Heart left ventricle (tissue), 16 donors: ENCODE measurements around the gene FBL. TPM values are rescaled to one million over a fixed set of nuclear protein-coding genes. Genes with fewer than 3 reads are reported as not detected.
"Not testable (repeated sequence)": the region's sequence is repeated elsewhere in the genome, so short reads cannot be mapped to it uniquely, and the experiment has no call there.

Source experiments
- ATAC-seq, 4 donors: fragments of 200-7000 bp; cut with Tn5 transposase; one replicate each; pipeline ENCODE4 v1.9.1; 2020 to 2022; ENCODE audit warnings: moderate library complexity in 4 of 4, mild to moderate bottlenecking in 3 of 4, moderate number of reproducible peaks in 1 of 4
- DNase-seq, 5 donors: peaks; one replicate each; pipeline ENCODE4 v3.0.0-alpha.2; 2020
- H3K27ac ChIP-seq, 12 donors: fragments of 200-600 bp; sonication (generic) in 4 of 12; one replicate each; pipeline versions ENCODE4 v1.5.0 to v1.8.0; 2016 to 2022; ENCODE audit warnings: mild to moderate bottlenecking in 2 of 12
- H3K27me3 ChIP-seq, 9 donors: fragments of 200-600 bp; sonication (generic) in 2 of 9; one replicate each; pipeline versions ENCODE4 v1.5.1 to v1.8.0; 2016 to 2022; ENCODE audit warnings: mild to moderate bottlenecking in 3 of 9
- H3K36me3 ChIP-seq, 9 donors: fragments of 200-600 bp; sonication (generic) in 2 of 9; one replicate each; pipeline versions ENCODE4 v1.5.0 to v1.8.0; 2018 to 2022; ENCODE audit warnings: mild to moderate bottlenecking in 2 of 9
- H3K4me1 ChIP-seq, 12 donors: fragments of 200-600 bp; sonication (generic) in 4 of 12; one replicate each; pipeline versions ENCODE4 v1.5.0 to v1.8.0; 2016 to 2022; ENCODE audit warnings: mild to moderate bottlenecking in 3 of 12
- H3K4me3 ChIP-seq, 12 donors: fragments of 200-600 bp; sonication (generic) in 4 of 12; one replicate each; pipeline versions ENCODE4 v1.5.0 to v1.8.0; 2017 to 2022; ENCODE audit warnings: mild to moderate bottlenecking in 9 of 12, moderate library complexity in 4 of 12
- H3K9me3 ChIP-seq, 12 donors: fragments of 200-600 bp; sonication (generic) in 4 of 12; one replicate each; pipeline versions ENCODE4 v1.5.0 to v1.8.0; 2016 to 2022; ENCODE audit warnings: mild to moderate bottlenecking in 1 of 12
- CTCF ChIP-seq, 12 donors: fragments of 200-600 bp; sonication (generic) in 4 of 12; IDR thresholded peaks; one replicate each; pipeline versions ENCODE4 v1.5.0 to v1.8.0; 2018 to 2022; ENCODE audit warnings: antibody characterized with exemption in 12 of 12, mild to moderate bottlenecking in 5 of 12
- POLR2A ChIP-seq, 2 donors: fragments of 450-650 bp; IDR thresholded peaks; one replicate each; pipeline ENCODE4 v1.6.1; 2017; ENCODE audit warnings: antibody characterized with exemption in 2 of 2, mild to moderate bottlenecking in 2 of 2, moderate library complexity in 2 of 2
- WGBS, 4 donors: extraction: QIAGEN DNeasy Blood & Tissue Kit in 2 of 4; methylation state at CpG; one replicate each; pipeline versions ENCODE4 v1.1.5 to v1.1.7; 2013 to 2018; 5-methylcytosine and 5-hydroxymethylcytosine counted together
- intact Hi-C, 10 donors: fragments of 100-400 bp; cut with DNase I; formaldehyde crosslinking; loops; one replicate each; pipeline versions ENCODE4 v1.11.1 to v1.14.2; 2022
- long read RNA-seq, 3 donors: library from polyadenylated mRNA; unstranded; transcript quantifications; one replicate each; pipeline ENCODE4 v2.0.0, GENCODE V29; 2020 to 2021
- polyA plus RNA-seq, 2 donors: library from polyadenylated mRNA; stranded (reverse); fragments of 200-250 nt; gene quantifications; one replicate each; pipeline ENCODE4 v1.2.3, GENCODE V29; 2013
- total RNA-seq, 9 donors: library from RNA; depleted of rRNA in 2 of 9; stranded (reverse); fragments of >200 nt in 2 of 9; fragmentation: NEBNext Ultra II Directional in 3 of 9; extraction: Animal tissue kit (Norgen Biotek cat#: 25700) in 3 of 9; gene quantifications; one replicate each; pipeline versions ENCODE4 v1.1.0 to v1.2.4, GENCODE V29; 2016 to 2023
- donor health status: ischemic (EF 13 %, LVEDD 7.1; RV severe dilation, severe dysfunction).
- donor health status: healthy with polysubstance abuse.
- donor health status: DM: no; HTN: yes; CAD: no.
- donor health status: DM: no; HTN: no; CAD: no.
- donor health status: ischemic (EF 25% LVEDD 6.9; RV normal size, moderate dysfunction).
- donor health status: ischemic (EF 25% LVEDD 5.7; RV mildly dilated, moderate dysfunction).
- donor health status: healthy.
- donor health status: DM: yes; HTN: yes; CAD: no.
- donor health status: ischemic (EF 35%, LVEDD 5.7; RV mildly dilated, moderate dysfunction).
- donor health status: nonischemic (EF 11% LVEDD 7.7; RV severe dilation, severe dysfunction).
- donor health status: DM: yes; HTN: yes; CAD: no.
- donor health status: PGD.
- donor health status: ischemic (EF 29% LVEDD 5.4; RV normal size, mild dysfunction).
- donor health status: nonischemic (EF 23%, LVEDD 6.1; RV moderate dilation, normal function).

The FBL gene
- total RNA-seq = 10 to 100 TPM; 44.3 to 94.3 (median 70.5) TPM
- 100 to 1,000 TPM in 1 of 2 donors, 10 to 100 TPM in 1; 72.5 to 169 TPM for polyA plus RNA-seq
- long read RNA-seq, donor 1, transcript FBL-201 (9 exons, 1,160 nt) = major isoform, 20 of 44 reads
- long read RNA-seq, donor 1, partial matches to known transcripts = 20 of 44 reads
- long read RNA-seq, donor 1, other reads (novel, unspliced or antisense) = 4 of 44 reads
- long read RNA-seq, donor 2, transcript FBL-201 (9 exons, 1,160 nt) = major isoform, 57 of 72 reads
- long read RNA-seq, donor 2, partial matches to known transcripts = 4 of 72 reads
- long read RNA-seq, donor 2, other reads (novel, unspliced or antisense) = 11 of 72 reads
- long read RNA-seq, donor 3, transcript FBL-201 (9 exons, 1,160 nt) = major isoform, 17 of 31 reads
- long read RNA-seq, donor 3, partial matches to known transcripts = 10 of 31 reads
- long read RNA-seq, donor 3, other reads (novel, unspliced or antisense) = 4 of 31 reads

- peak in 1 of 2 donors; percentile 92 for TF ChIP-seq POLR2A (IDR thresholded peaks at IDR 0.05)
- TF ChIP-seq CTCF (IDR thresholded peaks at IDR 0.05) = no peak
- no peaks in the 10 kb centered on the region for H3K9me3 ChIP-seq
- peak; percentile 95 to 99 (median 96) for DNase-seq
- peak within 1 kb of the TSS; percentile 62 to 89 (median 80) for H3K4me3 ChIP-seq
- ATAC-seq = peak; percentile 96 to 98 (median 96)
- no peaks in the 10 kb centered on the region for H3K36me3 ChIP-seq
- H3K4me1 ChIP-seq = peaks cover 0 to 48% (median 29%) of the 10 kb centered on the region in 12 donors
- 0 to 1% (median 0%) methylated on average over 33 to 57 of the region's 57 CpGs for WGBS, 4 donors
- peak within 1 kb of the TSS; percentile 64 to 93 (median 84) for H3K27ac ChIP-seq
- no peaks in the 10 kb centered on the region for H3K27me3 ChIP-seq
- intact Hi-C loops = loop anchor here in 8 of 10 donors (1.0 to 10.0 kb wide), 9 partner anchors 12 to 301 kb away; partner anchors contain the start of genes EID2 (in 2 of the 8), PSMC4 (in 2 of the 8) and DYRK1B (in 1 of the 8)
Measured at GRCh38 chr19:39845933-39846677, at the start of gene FBL. FBL (minus strand) TSS chr19:39846379; CDS start chr19:39846300, 79 bp downstream.

- H3K9me3 ChIP-seq, H3K27ac ChIP-seq, ATAC-seq, H3K4me3 ChIP-seq, H3K4me1 ChIP-seq, H3K36me3 ChIP-seq, DNase-seq, intact Hi-C loops: not testable (repeated sequence)
- peaks cover 3 to 24% (median 17%) of the 10 kb centered on the region in 9 donors for H3K27me3 ChIP-seq
- 90 to 94% (median 91%) methylated on average over 6 to 11 of the region's 11 CpGs for WGBS, 4 donors
Measured at GRCh38 chr19:39895096-39895495, 48.9 kb upstream of the FBL start.

- peaks cover 3 to 24% (median 17%) of the 10 kb centered on the region in 9 donors for H3K27me3 ChIP-seq
- ATAC-seq, H3K9me3 ChIP-seq, DNase-seq, H3K27ac ChIP-seq, H3K4me1 ChIP-seq, H3K36me3 ChIP-seq, intact Hi-C loops, H3K4me3 ChIP-seq: not testable (repeated sequence)
- WGBS, 4 donors = 83 to 100% (median 93%) methylated on average over 1 to 12 of the region's 16 CpGs
Measured at GRCh38 chr19:39894236-39894606, 48.0 kb upstream of the FBL start.

GRCh38 chr19:39893366-39894235 lies 47.4 kb upstream of the FBL start:
- H3K27me3 ChIP-seq = peaks cover 3 to 24% (median 17%) of the 10 kb centered on the region in 9 donors
- ATAC-seq, H3K4me1 ChIP-seq, H3K4me3 ChIP-seq, H3K9me3 ChIP-seq, H3K27ac ChIP-seq, H3K36me3 ChIP-seq, DNase-seq: not testable (repeated sequence)
- WGBS, 4 donors = 64 to 68% (median 65%) methylated on average over 24 to 26 of the region's 29 CpGs
- intact Hi-C loops = loop anchor here in 1 of 10 donors (2.0 kb wide), 1 partner anchor 15 kb away; no protein-coding TSS in a partner anchor

GRCh38 chr19:39892506-39892902 lies 46.3 kb upstream of the FBL start:
- not testable (repeated sequence) for H3K4me3 ChIP-seq, H3K27ac ChIP-seq, H3K36me3 ChIP-seq, ATAC-seq, DNase-seq, H3K9me3 ChIP-seq, H3K4me1 ChIP-seq
- H3K27me3 ChIP-seq = peaks cover 3 to 24% (median 17%) of the 10 kb centered on the region in 9 donors
- WGBS, 4 donors = 67 to 86% (median 70%) methylated on average over 5 of the region's 5 CpGs
- intact Hi-C loops = loop anchor here in 1 of 10 donors (2.0 kb wide), 1 partner anchor 14 kb away; no protein-coding TSS in a partner anchor

GRCh38 chr19:39891660-39892505 lies 45.7 kb upstream of the FBL start:
- H3K9me3 ChIP-seq, H3K4me1 ChIP-seq, H3K36me3 ChIP-seq, H3K27ac ChIP-seq: not testable (repeated sequence)
- ATAC-seq (peak in 3 of 4 donors; percentile 16 to 27 (median 25)), DNase-seq (peak in 3 of 5 donors; percentile 28 to 78 (median 34))
- H3K4me3 ChIP-seq = peak overlapping the region in 1 of 12 donors; percentile 16
- 40 to 57% (median 41%) methylated on average over 48 to 64 of the region's 64 CpGs for WGBS, 4 donors
- peaks cover 3 to 24% (median 17%) of the 10 kb centered on the region in 9 donors for H3K27me3 ChIP-seq
- intact Hi-C loops = loop anchor here in 1 of 10 donors (2.0 kb wide), 1 partner anchor 13 kb away; no protein-coding TSS in a partner anchor
